Neural progenitor cell (in vitro differentiated cells): ENCODE results near the gene ESRRA.

Experiments
- EZH2 ChIP-seq: fragments of 200-600 bp; sonication (generic); IDR thresholded peaks from 2 replicates; pipeline ENCODE4 v1.6.1; 2017; ENCODE audit warnings: antibody characterized with exemption, mild to moderate bottlenecking, moderate library complexity
- EZH2phosphoT487 ChIP-seq: fragments of 200-600 bp; sonication (generic); IDR thresholded peaks from 2 replicates; pipeline ENCODE4 v1.6.1; 2017; ENCODE audit warnings: antibody characterized with exemption
- TF ChIP-seq, protein P1 (sequence below): fragments of 200-600 bp; sonication (generic); IDR thresholded peaks from 2 replicates; pipeline ENCODE4 v1.5.1; 2017; ENCODE audit warnings: antibody characterized with exemption, mild to moderate bottlenecking

DNA sequence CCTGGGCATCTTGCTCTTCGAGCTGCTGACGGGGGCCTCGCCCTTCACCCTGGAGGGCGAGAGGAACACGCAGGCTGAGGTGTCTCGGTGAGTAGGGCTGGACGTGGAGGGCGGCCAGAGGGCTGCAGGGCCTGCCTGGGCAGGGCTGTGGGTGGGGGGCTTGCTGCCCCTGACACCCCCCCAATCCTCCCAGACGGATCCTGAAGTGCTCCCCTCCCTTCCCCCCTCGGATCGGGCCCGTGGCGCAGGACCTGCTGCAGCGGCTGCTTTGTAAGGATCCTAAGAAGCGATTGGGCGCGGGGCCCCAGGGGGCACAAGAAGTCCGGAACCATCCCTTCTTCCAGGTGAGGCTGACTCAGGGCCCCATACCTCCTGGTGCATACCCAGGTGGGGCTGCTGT, 56.3 kb downstream of the ESRRA start:
- TF ChIP-seq, protein P1, sequence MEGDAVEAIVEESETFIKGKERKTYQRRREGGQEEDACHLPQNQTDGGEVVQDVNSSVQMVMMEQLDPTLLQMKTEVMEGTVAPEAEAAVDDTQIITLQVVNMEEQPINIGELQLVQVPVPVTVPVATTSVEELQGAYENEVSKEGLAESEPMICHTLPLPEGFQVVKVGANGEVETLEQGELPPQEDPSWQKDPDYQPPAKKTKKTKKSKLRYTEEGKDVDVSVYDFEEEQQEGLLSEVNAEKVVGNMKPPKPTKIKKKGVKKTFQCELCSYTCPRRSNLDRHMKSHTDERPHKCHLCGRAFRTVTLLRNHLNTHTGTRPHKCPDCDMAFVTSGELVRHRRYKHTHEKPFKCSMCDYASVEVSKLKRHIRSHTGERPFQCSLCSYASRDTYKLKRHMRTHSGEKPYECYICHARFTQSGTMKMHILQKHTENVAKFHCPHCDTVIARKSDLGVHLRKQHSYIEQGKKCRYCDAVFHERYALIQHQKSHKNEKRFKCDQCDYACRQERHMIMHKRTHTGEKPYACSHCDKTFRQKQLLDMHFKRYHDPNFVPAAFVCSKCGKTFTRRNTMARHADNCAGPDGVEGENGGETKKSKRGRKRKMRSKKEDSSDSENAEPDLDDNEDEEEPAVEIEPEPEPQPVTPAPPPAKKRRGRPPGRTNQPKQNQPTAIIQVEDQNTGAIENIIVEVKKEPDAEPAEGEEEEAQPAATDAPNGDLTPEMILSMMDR = no peak
- TF ChIP-seq EZH2 (no peak), EZH2phosphoT487 (no peak)
